Adrenal gland (tissue), 12 donors: ENCODE data around the gene RSF1. TPM values are rescaled to one million over a fixed set of nuclear protein-coding genes. Genes with fewer than 3 reads are reported as not detected.

Source experiments
- DNase-seq, 7 donors: peaks; one replicate each; pipeline ENCODE4 v3.0.0-alpha.2; 2019 to 2020
- H3K27ac ChIP-seq, 5 donors: fragments of 200-600 bp; sonication (generic) in 4 of 5; 1 replicate in 3 of 5; 2 replicates in 2 of 5; pipeline versions ENCODE4 v1.5.1 to v1.8.0; 2016 to 2020; ENCODE audit warnings: mild to moderate bottlenecking in 1 of 5
- H3K27me3 ChIP-seq: fragments of 200-600 bp; 2 replicates; pipeline ENCODE4 v1.8.0; 2021
- H3K36me3 ChIP-seq, 2 donors: fragments of 200-600 bp; replicated peaks in 1 of 2; 1 replicate in 1 of 2; 2 replicates in 1 of 2; pipeline versions ENCODE4 v1.5.1 to v1.8.0; 2018 to 2022
- H3K4me1 ChIP-seq, 2 donors: fragments of 200-600 bp; replicated peaks in 1 of 2; 1 replicate in 1 of 2; 2 replicates in 1 of 2; pipeline versions ENCODE4 v1.5.1 to v1.8.0; 2018 to 2021
- H3K4me3 ChIP-seq, 4 donors: fragments of 200-600 bp; sonication (generic) in 3 of 4; one replicate each; pipeline ENCODE4 v1.5.1; 2016 to 2018
- H3K9me3 ChIP-seq, 3 donors: fragments of 200-600 bp; sonication (generic) in 1 of 3; replicated peaks in 1 of 3; 1 replicate in 2 of 3; 2 replicates in 1 of 3; pipeline versions ENCODE4 v1.5.1 to v1.8.0; 2016 to 2021
- CTCF ChIP-seq, 6 experiments: fragments of 450-650 bp in 4 of 6; fragments of 200-600 bp in 2 of 6; sonication (generic) in 1 of 6; IDR thresholded peaks; 1 replicate in 5 of 6; 2 replicates in 1 of 6; pipeline versions ENCODE4 v1.5.1 to v1.8.0; 2016 to 2021; ENCODE audit warnings: antibody characterized with exemption in 6 of 6, mild to moderate bottlenecking in 2 of 6, moderate library complexity in 1 of 6
- POLR2A ChIP-seq, 2 donors: fragments of 450-650 bp; IDR thresholded peaks; one replicate each; pipeline ENCODE4 v1.6.1; 2017; ENCODE audit warnings: antibody characterized with exemption in 2 of 2, mild to moderate bottlenecking in 2 of 2, moderate library complexity in 1 of 2
- WGBS, 4 donors: extraction: QIAGEN DNeasy Blood & Tissue Kit in 2 of 4; methylation state at CpG; one replicate each; pipeline versions ENCODE4 v1.1.5 to v1.1.7; 2013 to 2017; 5-methylcytosine and 5-hydroxymethylcytosine counted together
- intact Hi-C, 2 donors: fragments of 100-400 bp; cut with DNase I; formaldehyde crosslinking; loops; one replicate each; pipeline versions ENCODE4 v1.14.1 to v1.15.0; 2022 to 2023
- polyA plus RNA-seq, 3 donors: library from polyadenylated mRNA; stranded (reverse); fragments of 200-250 nt in 2 of 3; fragments of 350-450 nt in 1 of 3; fragmentation: Illumina TruSeq in 1 of 3; extraction: RNeasy Lipid Tissue Mini Kit (QIAGEN cat#74804) in 1 of 3; gene quantifications; one replicate each; pipeline ENCODE4 v1.2.3, GENCODE V29; 2013 to 2014
- total RNA-seq, 9 donors: library from RNA; depleted of rRNA in 4 of 9; stranded (reverse); fragments of >200 nt in 4 of 9; fragments of 120-200 nt in 1 of 9; fragmentation: NEBNext Ultra II Directional in 1 of 9; extraction: Animal tissue kit (Norgen Biotek cat#: 25700) in 1 of 9; gene quantifications; one replicate each; pipeline versions ENCODE4 v1.1.0 to v1.2.4, GENCODE V29; 2013 to 2023
- donor health status: healthy with polysubstance abuse.
- donor health status: Bipolar disorder and iron deficiency.
- donor health status: DM: yes; HTN: yes; CAD: no.
- donor health status: DM: no; HTN: no; CAD: no.
- donor health status: DM: no; HTN: no; CAD: no.
- donor health status: DM: yes; HTN: yes; CAD: no.

RSF1 gene
- total and polyA plus RNA-seq, 12 donors = 12.7 to 108 (median 66.9) TPM

- WGBS, 4 donors = 80 to 93% (median 92%) methylated on average over 7 of the region's 7 CpGs
Observed at GRCh38 chr11:77656362-77656761, 164.2 kb downstream of the RSF1 start.

GRCh38 chr11:77654770-77655434 is 165.6 kb downstream of the RSF1 start:
- Histone ChIP-seq H3K4me1 (no peaks in the 10 kb centered on the region), H3K27ac (no peak overlapping the region), H3K27me3 (no peaks in the 10 kb centered on the region), H3K9me3 (no peaks in the 10 kb centered on the region), H3K36me3 (no peaks in the 10 kb centered on the region), H3K4me3 (no peak overlapping the region)
- intact Hi-C loops = no loop called here
- WGBS, 4 donors = 85 to 92% (median 91%) methylated on average over 4 of the region's 4 CpGs
- TF ChIP-seq POLR2A (IDR thresholded peaks at IDR 0.05) (no peak), CTCF (IDR thresholded peaks at IDR 0.05) (no peak)
- DNase-seq = no peak

More at GRCh38 chr11:77656362-77656761, 164.2 kb downstream of the RSF1 start:
- no peak overlapping the region for H3K27ac ChIP-seq
- no peak overlapping the region for H3K4me3 ChIP-seq
- H3K36me3 ChIP-seq = no peaks in the 10 kb centered on the region
- no peak for DNase-seq
- no peaks in the 10 kb centered on the region for H3K9me3 ChIP-seq
- H3K4me1 ChIP-seq = no peaks in the 10 kb centered on the region
- no peaks in the 10 kb centered on the region for H3K27me3 ChIP-seq
- no peak for TF ChIP-seq CTCF (IDR thresholded peaks at IDR 0.05)
- TF ChIP-seq POLR2A (IDR thresholded peaks at IDR 0.05) = no peak
- intact Hi-C loops = no loop called here

GRCh38 chr11:77650123-77650522 is 170.4 kb downstream of the RSF1 start:
- no peaks in the 10 kb centered on the region for H3K36me3 ChIP-seq
- H3K4me3 ChIP-seq = no peak overlapping the region
- no peaks in the 10 kb centered on the region for H3K27me3 ChIP-seq
- H3K27ac ChIP-seq = no peak overlapping the region
- DNase-seq = no peak
- H3K4me1 ChIP-seq = no peaks in the 10 kb centered on the region
- intact Hi-C loops = no loop called here
- 73 to 85% (median 77%) methylated on average over 3 of the region's 3 CpGs for WGBS, 4 donors
- no peaks in the 10 kb centered on the region for H3K9me3 ChIP-seq
- TF ChIP-seq CTCF (IDR thresholded peaks at IDR 0.05) (no peak), POLR2A (IDR thresholded peaks at IDR 0.05) (no peak)

GRCh38 chr11:77647654-77648305 is 172.7 kb downstream of the RSF1 start:
- TF ChIP-seq CTCF (IDR thresholded peaks at IDR 0.05) (no peak), POLR2A (IDR thresholded peaks at IDR 0.05) (no peak)
- no peak overlapping the region for H3K4me3 ChIP-seq
- H3K27me3 ChIP-seq = no peaks in the 10 kb centered on the region
- H3K36me3 ChIP-seq = no peaks in the 10 kb centered on the region
- no peaks in the 10 kb centered on the region for H3K9me3 ChIP-seq
- intact Hi-C loops = no loop called here
- no peaks in the 10 kb centered on the region for H3K4me1 ChIP-seq
- no peak for DNase-seq
- no peak overlapping the region for H3K27ac ChIP-seq
- WGBS, 4 donors = 69 to 87% (median 71%) methylated on average over 3 of the region's 3 CpGs
